ENCODE measurements around the gene VWA1.
"Not testable (repeated sequence)": the region's sequence is repeated elsewhere in the genome, so short reads cannot be mapped to it uniquely, and the experiment has no call there.

The VWA1 gene

DNA sequence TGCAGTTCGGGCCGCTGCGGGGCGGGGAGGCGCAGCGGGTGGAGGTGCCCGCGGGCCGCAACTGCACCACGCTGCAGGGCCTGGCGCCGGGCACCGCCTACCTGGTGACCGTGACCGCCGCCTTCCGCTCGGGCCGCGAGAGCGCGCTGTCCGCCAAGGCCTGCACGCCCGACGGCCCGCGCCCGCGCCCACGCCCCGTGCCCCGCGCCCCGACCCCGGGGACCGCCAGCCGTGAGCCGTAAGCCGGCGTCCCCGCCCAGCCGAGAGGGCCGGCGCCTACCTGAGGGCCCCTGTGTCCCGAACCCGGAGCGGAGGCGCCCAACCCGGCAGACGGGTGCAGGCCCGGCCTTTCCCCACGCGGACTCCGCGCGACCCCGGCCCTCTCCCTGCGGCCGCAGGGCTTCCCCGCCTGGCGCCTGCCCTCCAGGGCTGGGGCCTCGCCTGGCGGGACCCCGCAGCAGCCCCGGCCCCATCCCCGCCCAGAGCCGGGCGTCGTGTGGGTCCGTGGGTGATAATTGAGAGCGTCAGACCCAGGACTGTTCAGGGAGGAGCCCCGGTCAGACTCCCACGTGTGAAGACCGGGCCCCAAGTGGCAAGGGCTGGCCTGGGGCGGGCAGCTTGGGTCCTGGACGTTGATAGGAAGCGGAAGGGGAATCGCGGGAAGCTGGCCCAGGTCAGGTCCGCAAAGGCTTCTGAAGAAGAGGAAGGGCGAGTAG is 4.2 kb downstream of the VWA1 start:
- Histone ChIP-seq H3K4me3 (ENCODE audit: low read depth in 1 of 2, low read length in 2 of 2) (no peak overlapping the region), H3K9me3 (ENCODE audit: control insufficient read depth in 1 of 2, low read length in 2 of 2) (no peaks in the 10 kb centered on the region), H3K4me1 (ENCODE audit: control insufficient read depth in 1 of 2, insufficient read depth in 2 of 2, low read length in 2 of 2) (peaks cover 0 to 57% of the 10 kb centered on the region in 2 donors), H3K27me3 (ENCODE audit: low read depth, low read length) (peaks cover 3% of the 10 kb centered on the region), H3K36me3 (ENCODE audit: control insufficient read depth in 1 of 2, insufficient read depth in 2 of 2, low read length in 2 of 2) (peaks cover 0 to 7% of the 10 kb centered on the region in 2 donors), H3K27ac (ENCODE audit: low read length) (no peak overlapping the region)

DNA sequence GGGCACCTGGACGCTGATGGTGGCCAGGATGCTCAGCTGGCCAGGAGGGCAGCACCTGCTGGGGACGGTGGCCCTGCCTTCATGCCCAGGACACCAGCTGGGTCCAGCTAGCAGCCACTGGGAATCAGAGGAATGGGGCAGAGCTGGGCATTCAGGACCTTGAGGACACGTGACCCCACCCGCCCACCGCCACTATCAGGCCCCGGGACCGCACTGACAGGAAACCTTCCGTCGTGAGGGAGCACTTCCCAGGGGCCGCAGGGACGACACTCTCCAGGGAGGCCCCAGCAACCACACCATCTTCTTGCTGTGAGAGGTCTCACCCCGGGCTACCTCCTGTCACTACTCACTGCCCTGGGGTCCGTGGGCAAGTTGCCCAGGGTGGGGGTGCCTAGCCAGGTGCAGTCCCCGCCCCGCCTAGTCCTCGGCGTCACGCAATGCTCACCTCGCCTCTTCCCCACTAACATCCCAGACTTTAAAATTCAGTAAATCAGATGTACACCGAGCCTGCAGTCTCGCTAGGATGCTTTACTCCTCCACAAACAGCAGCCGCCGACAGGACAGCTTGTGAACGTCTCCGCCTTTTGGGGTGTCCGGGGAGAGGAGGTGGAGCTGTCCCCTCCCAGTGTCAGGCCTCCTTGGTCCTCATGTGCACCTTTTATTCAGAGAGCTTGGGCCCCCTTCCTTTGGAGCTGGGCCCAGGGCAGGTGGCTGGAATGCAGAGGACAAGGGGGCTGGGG is 4.9 kb downstream of the VWA1 start:
- H3K27ac ChIP-seq (ENCODE audit: low read length): no peak overlapping the region

DNA sequence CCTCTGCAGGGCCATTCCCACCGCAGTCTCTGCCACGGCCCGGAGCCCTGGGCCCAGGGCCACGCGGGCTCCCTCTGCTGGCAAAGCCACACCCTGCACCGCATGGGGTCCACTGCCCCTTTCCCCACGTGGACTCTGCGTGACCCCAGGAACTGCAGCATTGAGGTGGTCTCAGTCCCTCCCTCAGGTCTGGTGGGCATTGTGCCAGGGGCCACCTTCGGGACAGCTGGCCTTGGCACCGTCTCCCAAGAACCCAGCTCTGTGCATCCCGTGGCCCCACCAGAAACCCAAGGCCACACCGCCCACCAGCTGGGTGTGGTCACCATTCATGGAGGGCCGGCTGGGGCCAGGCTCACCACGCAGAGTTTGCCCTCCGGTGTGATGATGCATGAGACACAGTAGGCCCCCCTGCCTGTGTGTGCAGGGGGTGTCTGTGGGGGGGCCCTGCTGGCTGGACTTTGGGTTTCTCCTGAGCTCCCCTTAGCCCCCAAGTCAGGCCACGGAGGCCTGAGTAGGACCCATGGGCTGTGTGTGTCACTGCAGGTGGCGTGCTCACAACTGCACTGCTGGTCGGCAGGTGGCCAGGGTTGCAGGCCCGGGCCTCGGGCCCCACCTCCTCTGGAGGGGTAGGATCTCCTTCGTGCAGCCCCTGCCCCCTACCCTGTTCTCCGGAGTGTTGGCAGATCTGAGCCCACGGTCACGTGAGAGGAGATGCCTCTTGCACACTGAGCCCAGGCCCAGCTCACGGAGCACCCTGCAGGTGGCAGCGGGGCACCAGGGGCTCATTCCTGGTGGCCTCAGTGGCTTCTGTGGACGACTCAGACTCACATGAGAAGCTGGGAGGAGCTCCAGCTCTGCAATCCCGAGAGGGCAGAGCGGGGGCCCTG is 5.8 kb downstream of the VWA1 start:
- Histone ChIP-seq H3K27ac (ENCODE audit: low read length) (no peak overlapping the region), H3K36me3 (ENCODE audit: control insufficient read depth in 1 of 2, insufficient read depth in 2 of 2, low read length in 2 of 2) (peaks cover 0 to 7% of the 10 kb centered on the region in 2 donors), H3K4me1 (ENCODE audit: control insufficient read depth in 1 of 2, insufficient read depth in 2 of 2, low read length in 2 of 2) (peaks cover 0 to 46% of the 10 kb centered on the region in 2 donors), H3K27me3 (ENCODE audit: low read depth, low read length) (peaks cover 3% of the 10 kb centered on the region), H3K9me3 (ENCODE audit: control insufficient read depth in 1 of 2, low read length in 2 of 2) (no peaks in the 10 kb centered on the region), H3K4me3 (ENCODE audit: low read depth in 1 of 2, low read length in 2 of 2) (no peak overlapping the region)

More for the DNA sequence above, 4.9 kb downstream of the VWA1 start:
- Histone ChIP-seq H3K36me3 (ENCODE audit: control insufficient read depth in 1 of 2, insufficient read depth in 2 of 2, low read length in 2 of 2) (peaks cover 0 to 7% of the 10 kb centered on the region in 2 donors), H3K9me3 (ENCODE audit: control insufficient read depth in 1 of 2, low read length in 2 of 2) (no peaks in the 10 kb centered on the region), H3K4me1 (ENCODE audit: control insufficient read depth in 1 of 2, insufficient read depth in 2 of 2, low read length in 2 of 2) (peaks cover 0 to 50% of the 10 kb centered on the region in 2 donors), H3K27me3 (ENCODE audit: low read depth, low read length) (peaks cover 3% of the 10 kb centered on the region), H3K4me3 (ENCODE audit: low read depth in 1 of 2, low read length in 2 of 2) (no peak overlapping the region)

DNA sequence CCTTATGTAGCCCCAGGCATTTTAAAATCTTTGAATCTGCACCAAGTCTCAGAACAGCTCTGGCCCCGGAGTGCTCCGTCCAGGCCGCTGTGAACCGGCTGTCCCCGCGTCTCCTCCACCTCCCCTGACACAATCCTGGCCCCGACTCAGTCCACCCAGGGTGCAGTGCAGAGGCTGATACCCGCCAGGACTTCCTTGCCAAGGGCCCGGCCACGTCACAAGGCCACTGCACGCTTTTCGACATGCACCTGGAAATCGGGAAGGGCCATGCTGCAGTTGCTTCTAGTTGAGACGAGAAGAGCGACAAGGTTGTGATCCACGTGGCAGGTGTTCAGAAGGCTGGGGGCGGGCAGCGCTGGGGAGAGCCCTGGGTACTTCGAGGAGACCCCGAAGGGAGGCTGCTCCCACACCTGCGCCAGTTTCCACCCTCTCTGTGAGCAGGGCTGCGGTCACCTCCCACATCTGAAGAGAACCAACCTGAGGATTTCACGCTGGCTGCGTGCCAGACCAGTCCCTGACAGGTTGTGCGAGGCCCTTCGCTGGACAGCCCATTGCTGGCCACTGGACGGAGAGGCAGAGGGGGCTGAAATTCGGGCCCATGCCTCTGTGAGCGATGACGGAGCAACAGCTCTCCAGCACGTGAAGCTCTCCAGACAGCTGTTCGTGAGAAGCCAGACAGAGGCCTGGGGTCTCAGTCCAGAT is 6.7 kb downstream of the VWA1 start:
- no peak overlapping the region for H3K27ac ChIP-seq (ENCODE audit: low read length)
- no peaks in the 10 kb centered on the region for H3K9me3 ChIP-seq (ENCODE audit: control insufficient read depth in 1 of 2, low read length in 2 of 2)
- no peaks in the 10 kb centered on the region for H3K27me3 ChIP-seq (ENCODE audit: low read depth, low read length)
- no peak overlapping the region for H3K4me3 ChIP-seq (ENCODE audit: low read depth in 1 of 2, low read length in 2 of 2)
- peaks cover 0 to 36% of the 10 kb centered on the region in 2 donors for H3K4me1 ChIP-seq (ENCODE audit: control insufficient read depth in 1 of 2, insufficient read depth in 2 of 2, low read length in 2 of 2)
- peaks cover 0 to 7% of the 10 kb centered on the region in 2 donors for H3K36me3 ChIP-seq (ENCODE audit: control insufficient read depth in 1 of 2, insufficient read depth in 2 of 2, low read length in 2 of 2)

DNA sequence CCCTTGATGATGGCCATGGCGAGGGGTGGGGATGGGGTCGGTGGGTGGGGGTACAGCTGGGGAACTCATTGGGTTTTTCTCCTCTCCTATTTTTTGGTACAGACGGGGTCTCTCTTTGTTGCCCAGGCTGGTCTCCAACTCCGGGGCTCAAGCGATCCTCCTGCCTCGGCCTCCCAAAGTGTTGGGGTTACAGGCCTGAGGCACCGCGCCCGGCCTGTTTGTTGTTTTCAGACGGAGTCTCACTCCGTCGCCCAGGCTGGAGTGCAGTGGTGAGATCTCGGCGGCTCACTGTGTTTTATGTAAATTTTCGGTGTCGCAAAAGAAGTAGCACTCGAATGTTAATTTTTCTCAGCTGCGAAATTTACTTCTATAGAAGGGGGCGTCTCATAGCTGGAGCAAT is 11.1 kb downstream of the VWA1 start:
- not testable (repeated sequence) for H3K4me1 ChIP-seq (ENCODE audit: control insufficient read depth in 1 of 2, insufficient read depth in 2 of 2, low read length in 2 of 2)

DNA sequence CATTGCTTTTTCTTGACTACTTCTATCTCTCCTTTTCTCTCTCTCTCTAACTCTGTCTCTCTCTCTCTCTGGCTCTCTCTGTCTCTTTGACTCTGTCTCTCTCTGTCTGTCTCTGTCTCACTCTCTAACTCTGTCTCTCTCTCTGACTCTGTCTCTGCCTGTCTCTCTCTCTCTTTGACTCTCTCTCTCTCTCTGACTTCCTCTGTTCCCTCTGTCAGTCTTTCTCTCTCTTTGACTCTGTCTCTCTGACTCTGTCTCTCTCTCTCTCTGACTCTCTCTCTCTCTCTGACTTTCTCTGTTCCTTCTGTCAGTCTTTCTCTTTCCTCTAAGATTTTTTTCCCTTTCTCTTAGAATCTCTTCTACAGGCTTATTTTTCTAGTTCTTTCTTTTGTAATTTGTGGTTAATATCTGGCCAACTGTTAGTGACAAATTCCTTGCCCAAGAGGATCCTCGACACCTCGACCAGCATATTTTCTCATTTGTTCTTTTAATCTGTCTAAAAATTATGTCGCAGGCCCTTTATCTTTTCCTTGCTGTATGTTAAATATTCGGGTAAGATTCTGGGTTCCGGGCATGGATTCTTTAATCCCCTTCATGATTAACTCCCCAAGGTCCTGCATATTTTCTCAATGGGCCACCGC is 13.7 kb downstream of the VWA1 start, which contains the start of gene ATAD3C:
Gene ATAD3C (plus strand): TSS at position 591 of the 641 bp plus-strand sequence. CDS start 995 bp downstream, outside the sequence.
- Histone ChIP-seq H3K9me3 (ENCODE audit: control insufficient read depth in 1 of 2, low read length in 2 of 2) (no peaks in the 10 kb centered on the region), H3K27me3 (ENCODE audit: low read depth, low read length) (no peaks in the 10 kb centered on the region), H3K36me3 (ENCODE audit: control insufficient read depth in 1 of 2, insufficient read depth in 2 of 2, low read length in 2 of 2) (no peaks in the 10 kb centered on the region), H3K27ac (ENCODE audit: low read length) (no peak within 1 kb of the TSS), H3K4me1 (ENCODE audit: control insufficient read depth in 1 of 2, insufficient read depth in 2 of 2, low read length in 2 of 2) (no peaks in the 10 kb centered on the region), H3K4me3 (ENCODE audit: low read depth in 1 of 2, low read length in 2 of 2) (no peak within 1 kb of the TSS)

More for the DNA sequence above, 11.1 kb downstream of the VWA1 start:
- not testable (repeated sequence) for H3K36me3 ChIP-seq (ENCODE audit: control insufficient read depth in 1 of 2, insufficient read depth in 2 of 2, low read length in 2 of 2); H3K4me3 ChIP-seq (ENCODE audit: low read depth in 1 of 2, low read length in 2 of 2); H3K27ac ChIP-seq (ENCODE audit: low read length); H3K27me3 ChIP-seq (ENCODE audit: low read depth, low read length); H3K9me3 ChIP-seq (ENCODE audit: control insufficient read depth in 1 of 2, low read length in 2 of 2)

DNA sequence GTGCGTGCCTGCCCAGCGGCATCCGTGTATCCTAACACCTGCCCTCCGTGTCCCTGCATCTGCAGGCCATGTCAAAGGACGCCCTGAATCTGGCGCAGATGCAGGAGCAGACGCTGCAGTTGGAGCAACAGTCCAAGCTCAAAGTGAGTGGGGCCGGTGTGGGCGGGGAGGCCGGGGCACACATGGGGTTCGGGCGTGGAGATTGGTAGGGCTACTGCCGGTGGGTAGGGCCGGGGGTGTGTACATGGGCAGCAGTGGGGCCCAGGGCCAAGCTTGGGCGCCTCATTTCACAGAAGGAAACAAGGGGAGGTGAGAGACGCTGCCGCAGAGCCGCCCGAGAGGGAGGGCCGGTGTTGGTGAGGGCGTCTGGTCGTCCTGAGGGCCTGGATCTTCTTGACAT is 15.1 kb downstream of the VWA1 start:
- not testable (repeated sequence) for H3K27me3 ChIP-seq (ENCODE audit: low read depth, low read length); H3K9me3 ChIP-seq (ENCODE audit: control insufficient read depth in 1 of 2, low read length in 2 of 2); H3K4me3 ChIP-seq (ENCODE audit: low read depth in 1 of 2, low read length in 2 of 2); H3K27ac ChIP-seq (ENCODE audit: low read length); H3K4me1 ChIP-seq (ENCODE audit: control insufficient read depth in 1 of 2, insufficient read depth in 2 of 2, low read length in 2 of 2); H3K36me3 ChIP-seq (ENCODE audit: control insufficient read depth in 1 of 2, insufficient read depth in 2 of 2, low read length in 2 of 2)

DNA sequence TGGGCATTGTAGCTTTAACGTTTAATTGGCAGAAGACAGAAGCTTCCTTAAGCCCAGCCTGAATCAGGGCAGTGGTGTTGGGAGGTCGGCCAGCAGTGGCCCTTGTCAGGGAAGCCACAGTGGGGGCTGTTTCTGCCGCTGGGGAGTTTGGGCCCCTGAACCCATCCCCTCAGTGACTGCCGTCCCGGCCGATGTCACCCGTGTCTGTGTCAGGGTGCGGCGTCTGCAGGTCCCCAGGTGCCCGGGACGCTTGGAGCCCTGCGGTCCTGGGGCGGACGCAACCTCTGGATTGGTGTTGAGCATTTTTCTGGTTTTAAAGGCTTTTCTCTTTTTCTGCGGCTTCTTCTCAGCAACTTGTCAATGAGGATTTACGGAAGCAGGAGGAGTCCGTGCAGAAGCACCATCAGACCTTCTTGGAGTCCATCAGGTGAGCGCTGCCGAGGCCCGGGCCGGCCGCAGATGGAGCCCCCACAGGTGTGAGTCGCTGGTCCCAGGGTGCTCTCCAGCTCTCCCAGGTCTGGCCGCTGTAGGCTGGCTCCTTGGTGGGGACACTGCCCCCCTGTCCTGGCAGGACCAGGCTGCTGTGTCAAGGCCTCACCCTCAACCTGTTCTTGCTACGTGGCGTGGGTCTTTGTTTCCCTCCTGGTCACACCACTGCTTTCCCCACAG is 16.3 kb downstream of the VWA1 start:
- no peak overlapping the region for H3K27ac ChIP-seq (ENCODE audit: low read length)

DNA sequence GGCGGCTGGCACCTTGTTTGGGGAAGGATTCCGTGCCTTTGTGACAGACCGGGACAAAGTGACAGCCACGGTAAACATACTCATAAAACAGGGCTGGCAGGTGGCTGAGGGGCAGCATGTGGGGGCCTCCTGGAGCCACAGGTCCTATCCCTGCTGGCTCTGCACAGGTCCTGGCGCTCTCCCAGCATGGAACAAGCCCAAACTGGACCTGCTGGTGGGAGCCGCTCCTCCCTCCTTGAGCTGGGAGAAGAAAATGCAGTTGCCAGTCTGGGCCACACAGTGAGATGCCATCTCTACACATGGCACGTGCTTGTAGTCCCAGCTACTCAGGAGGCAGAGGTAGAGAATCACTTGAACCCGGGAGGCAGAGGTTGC is 16.9 kb downstream of the VWA1 start:
- H3K4me3 ChIP-seq (ENCODE audit: low read depth in 1 of 2, low read length in 2 of 2); H3K27ac ChIP-seq (ENCODE audit: low read length); H3K4me1 ChIP-seq (ENCODE audit: control insufficient read depth in 1 of 2, insufficient read depth in 2 of 2, low read length in 2 of 2); H3K9me3 ChIP-seq (ENCODE audit: control insufficient read depth in 1 of 2, low read length in 2 of 2); H3K36me3 ChIP-seq (ENCODE audit: control insufficient read depth in 1 of 2, insufficient read depth in 2 of 2, low read length in 2 of 2); H3K27me3 ChIP-seq (ENCODE audit: low read depth, low read length): not testable (repeated sequence)

More for the DNA sequence above, 16.3 kb downstream of the VWA1 start:
- H3K4me3 ChIP-seq (ENCODE audit: low read depth in 1 of 2, low read length in 2 of 2): no peak overlapping the region
- H3K27me3 ChIP-seq (ENCODE audit: low read depth, low read length): no peaks in the 10 kb centered on the region
- H3K36me3 ChIP-seq (ENCODE audit: control insufficient read depth in 1 of 2, insufficient read depth in 2 of 2, low read length in 2 of 2): no peaks in the 10 kb centered on the region
- no peaks in the 10 kb centered on the region for H3K9me3 ChIP-seq (ENCODE audit: control insufficient read depth in 1 of 2, low read length in 2 of 2)
- H3K4me1 ChIP-seq (ENCODE audit: control insufficient read depth in 1 of 2, insufficient read depth in 2 of 2, low read length in 2 of 2): no peaks in the 10 kb centered on the region

DNA sequence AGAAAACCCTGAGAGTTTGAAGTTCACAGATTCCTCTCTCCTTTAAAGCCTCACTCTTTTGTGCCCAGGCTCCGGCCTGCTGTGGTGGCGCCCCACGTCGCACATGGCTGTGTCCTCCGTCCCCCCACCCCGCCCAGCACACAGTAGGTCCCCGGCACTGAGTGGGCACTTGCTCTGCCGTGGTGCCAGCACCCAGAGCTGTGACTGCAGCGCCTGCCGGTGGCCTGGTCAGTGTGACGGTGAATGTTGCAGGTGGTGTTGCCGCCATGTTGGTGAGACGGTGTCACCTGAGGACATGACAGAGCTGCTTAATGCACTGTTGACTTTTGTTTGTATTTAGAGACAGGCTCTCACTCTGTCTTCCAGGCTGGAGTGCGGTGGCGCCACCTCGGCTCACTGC is 17.4 kb downstream of the VWA1 start:
- Histone ChIP-seq H3K27ac (ENCODE audit: low read length) (no peak overlapping the region), H3K9me3 (ENCODE audit: control insufficient read depth in 1 of 2, low read length in 2 of 2) (no peaks in the 10 kb centered on the region), H3K27me3 (ENCODE audit: low read depth, low read length) (no peaks in the 10 kb centered on the region), H3K36me3 (ENCODE audit: control insufficient read depth in 1 of 2, insufficient read depth in 2 of 2, low read length in 2 of 2) (no peaks in the 10 kb centered on the region), H3K4me3 (ENCODE audit: low read depth in 1 of 2, low read length in 2 of 2) (no peak overlapping the region), H3K4me1 (ENCODE audit: control insufficient read depth in 1 of 2, insufficient read depth in 2 of 2, low read length in 2 of 2) (no peaks in the 10 kb centered on the region)

Measured in muscle layer of duodenum (tissue), 2 donors.